Liver (tissue), 9 donors: ENCODE data around the gene CXXC5. TPM values are rescaled to one million over a fixed set of nuclear protein-coding genes. Genes with fewer than 3 reads are reported as not detected.

ENCODE experiments used
- DNase-seq: peaks from one replicate; pipeline ENCODE4 v3.0.0-alpha.2; 2017; ENCODE audit warnings: low spot score
- H3K27ac ChIP-seq, 2 donors: one replicate each; pipeline ENCODE4 v1.7.0; 2013; ENCODE audit warnings: inconsistent platforms in 2 of 2, low read length in 2 of 2, control low read depth in 1 of 2, low read depth in 1 of 2, mild to moderate bottlenecking in 1 of 2
- H3K27me3 ChIP-seq, 4 donors: one replicate each; pipeline versions ENCODE4 v1.6.1 to v1.7.0; 2013; ENCODE audit warnings: low read length in 3 of 4, inconsistent platforms in 1 of 4, mild to moderate bottlenecking in 1 of 4, moderate library complexity in 1 of 4; ENCODE audit not compliant: control insufficient read depth in 4 of 4, insufficient read depth in 4 of 4
- H3K36me3 ChIP-seq, 4 donors: one replicate each; pipeline versions ENCODE4 v1.6.1 to v1.7.0; 2013; ENCODE audit warnings: low read length in 3 of 4, mild to moderate bottlenecking in 3 of 4, low read depth in 1 of 4, moderate library complexity in 1 of 4; ENCODE audit not compliant: control insufficient read depth in 4 of 4, insufficient read depth in 3 of 4
- H3K4me1 ChIP-seq, 4 donors: one replicate each; pipeline versions ENCODE4 v1.6.1 to v1.7.0; 2013; ENCODE audit warnings: low read length in 3 of 4, mild to moderate bottlenecking in 3 of 4, moderate library complexity in 1 of 4; ENCODE audit not compliant: control insufficient read depth in 4 of 4, insufficient read depth in 4 of 4
- H3K4me3 ChIP-seq, 3 donors: one replicate each; pipeline versions ENCODE4 v1.6.1 to v1.7.0; 2013; ENCODE audit warnings: low read length in 3 of 3, control low read depth in 1 of 3, low read depth in 1 of 3, mild to moderate bottlenecking in 1 of 3
- H3K9ac ChIP-seq, 2 donors: one replicate each; pipeline ENCODE4 v1.7.0; 2013; ENCODE audit warnings: low read length in 2 of 2, mild to moderate bottlenecking in 2 of 2, moderate library complexity in 2 of 2, control low read depth in 1 of 2, low read depth in 1 of 2
- H3K9me3 ChIP-seq, 4 donors: one replicate each; pipeline versions ENCODE4 v1.6.1 to v1.7.0; 2013; ENCODE audit warnings: low read length in 3 of 4; ENCODE audit not compliant: control insufficient read depth in 4 of 4
- ATF3 ChIP-seq: IDR thresholded peaks from 2 replicates; pipeline ENCODE4 v1.6.1; 2016; ENCODE audit warnings: antibody characterized with exemption
- EGR1 ChIP-seq, 2 donors: IDR thresholded peaks; 2 replicates each; pipeline ENCODE4 v1.6.1; 2016 to 2018; ENCODE audit warnings: antibody characterized with exemption in 2 of 2, low read depth in 2 of 2
- FOXA1 ChIP-seq: IDR thresholded peaks from 2 replicates; pipeline ENCODE4 v1.6.1; 2016; ENCODE audit warnings: antibody characterized with exemption
- FOXA2 ChIP-seq: IDR thresholded peaks from 2 replicates; pipeline ENCODE4 v1.6.1; 2016; ENCODE audit warnings: antibody characterized with exemption
- GABPA ChIP-seq, 2 donors: IDR thresholded peaks in 1 of 2; conservative IDR thresholded peaks in 1 of 2; 2 replicates each; pipeline ENCODE4 v1.6.1; 2016; ENCODE audit warnings: antibody characterized with exemption in 2 of 2, mild to moderate bottlenecking in 1 of 2, moderate library complexity in 1 of 2
- HNF4A ChIP-seq, 2 donors: conservative IDR thresholded peaks; 2 replicates each; pipeline ENCODE4 v1.6.1; 2016; ENCODE audit warnings: antibody characterized with exemption in 2 of 2, mild to moderate bottlenecking in 2 of 2
- HNF4G ChIP-seq: IDR thresholded peaks from 2 replicates; pipeline ENCODE4 v1.6.1; 2016; ENCODE audit warnings: antibody characterized with exemption
- JUND ChIP-seq, 2 donors: IDR thresholded peaks; 2 replicates each; pipeline ENCODE4 v1.6.1; 2016; ENCODE audit warnings: antibody characterized with exemption in 2 of 2
- MAX ChIP-seq: IDR thresholded peaks from 2 replicates; pipeline ENCODE4 v1.6.1; 2016; ENCODE audit warnings: antibody characterized with exemption
- NR2F2 ChIP-seq: IDR thresholded peaks from 2 replicates; pipeline ENCODE4 v1.6.1; 2016; ENCODE audit warnings: antibody characterized with exemption
- RAD21 ChIP-seq, 2 donors: IDR thresholded peaks; 2 replicates each; pipeline ENCODE4 v1.6.1; 2016; ENCODE audit warnings: antibody characterized with exemption in 2 of 2, mild to moderate bottlenecking in 2 of 2
- RXRA ChIP-seq, 2 donors: IDR thresholded peaks; 2 replicates each; pipeline ENCODE4 v1.6.1; 2017 to 2018; ENCODE audit warnings: antibody characterized with exemption in 2 of 2, mild to moderate bottlenecking in 1 of 2
- SP1 ChIP-seq: IDR thresholded peaks from 2 replicates; pipeline ENCODE4 v1.6.1; 2018; ENCODE audit warnings: antibody characterized with exemption, mild to moderate bottlenecking
- TAF1 ChIP-seq: conservative IDR thresholded peaks from 2 replicates; pipeline ENCODE4 v1.6.1; 2016; ENCODE audit warnings: antibody characterized with exemption, mild to moderate bottlenecking
- YY1 ChIP-seq: IDR thresholded peaks from 2 replicates; pipeline ENCODE4 v1.6.1; 2016; ENCODE audit warnings: antibody characterized with exemption, mild to moderate bottlenecking
- ZBTB33 ChIP-seq: IDR thresholded peaks from 2 replicates; pipeline ENCODE4 v1.6.1; 2016; ENCODE audit warnings: antibody characterized with exemption
- WGBS: extraction: QIAGEN DNeasy Blood & Tissue Kit; methylation state at CpG from one replicate; pipeline ENCODE4 v1.1.7; 2013; 5-methylcytosine and 5-hydroxymethylcytosine counted together
- polyA plus RNA-seq, 2 donors: library from polyadenylated mRNA; stranded (reverse) in 1 of 2; unstranded in 1 of 2; fragments of 200-250 nt in 1 of 2; fragments of >200 nt in 1 of 2; fragmentation: Nextera tagmentation in 1 of 2; extraction: Ambion mirVana in 1 of 2; gene quantifications; one replicate each; pipeline versions ENCODE4 v1.2.1 to v1.2.3, GENCODE V29; 2013 to 2015
- total RNA-seq, 2 donors: library from RNA; depleted of rRNA; stranded (reverse); fragments of >200 nt; gene quantifications; one replicate each; pipeline ENCODE4 v1.2.3, GENCODE V29; 2014
- TF ChIP-seq, protein P1 (sequence below): IDR thresholded peaks from 2 replicates; pipeline ENCODE4 v1.6.1; 2016; ENCODE audit warnings: antibody characterized with exemption, mild to moderate bottlenecking
- TF ChIP-seq, protein P2 (sequence below): fragments of 150-350 bp; IDR thresholded peaks from 2 replicates; pipeline ENCODE4 v1.5.1; 2017; ENCODE audit warnings: improper control_type of control experiment, low read depth, low read length; ENCODE audit not compliant: missing input control
- donor health status: healthy.
- donor health status: healthy.
- donor health status: healthy.
- donor health status: healthy.
- donor health status: healthy.

The CXXC5 gene
- total and polyA plus RNA-seq, 4 donors: 40.6 to 78.6 (median 64.5) TPM

DNA sequence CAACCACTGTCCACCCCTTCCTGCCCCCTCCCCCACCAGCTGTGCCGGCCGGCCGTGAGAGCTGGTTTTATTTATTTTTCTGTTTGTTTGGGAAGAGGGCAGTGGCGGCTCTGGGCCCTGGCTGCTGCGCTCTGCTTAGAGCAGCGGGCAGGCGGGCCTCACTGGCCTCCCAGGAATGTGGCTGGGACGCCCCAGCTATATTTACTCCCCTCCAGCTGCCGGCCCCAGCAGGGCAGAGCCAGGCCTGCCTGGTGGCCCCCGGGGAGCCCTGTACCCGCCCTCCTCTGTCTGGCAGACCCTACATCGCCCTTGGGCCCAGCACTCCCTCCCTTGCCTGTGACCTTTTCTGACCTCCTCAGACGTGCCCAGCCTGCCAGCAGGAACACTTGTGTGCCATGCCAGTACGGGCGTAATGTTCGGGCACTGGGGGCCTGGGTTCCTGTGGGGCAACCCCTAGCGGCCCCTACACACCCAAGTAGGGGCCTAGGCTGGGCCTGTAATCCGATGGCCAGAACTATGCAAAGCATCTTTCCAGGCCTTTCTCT is 7.7 kb downstream of the CXXC5 start:
- DNase-seq: no peak
- Histone ChIP-seq H3K4me1 (peaks cover 65 to 94% (median 87%) of the 10 kb centered on the region in 4 donors), H3K9me3 (no peaks in the 10 kb centered on the region), H3K36me3 (no peaks in the 10 kb centered on the region), H3K9ac (no peak overlapping the region), H3K4me3 (peak overlapping the region in 1 of 3 donors; percentile 20), H3K27me3 (no peaks in the 10 kb centered on the region), H3K27ac (peak overlapping the region; percentile 51 to 79)
- TF ChIP-seq EGR1 (IDR thresholded peaks at IDR 0.05; ENCODE audit: low read depth in 2 of 2) (no peak), SP1 (peak; percentile 33), ATF3 (no peak), ZBTB33 (no peak), MAX (peak; percentile 53), JUND (IDR thresholded peaks at IDR 0.05) (no peak), HNF4A (conservative IDR thresholded peaks at IDR 0.05) (peak in 1 of 2 donors; percentile 16), GABPA (IDR thresholded peaks at IDR 0.05 in 1 of 2, conservative IDR thresholded peaks at IDR 0.05 in 1 of 2) (no peak), FOXA1 (peak; percentile 15), RAD21 (IDR thresholded peaks at IDR 0.05) (peak in 1 of 2 donors; percentile 42), YY1 (peak; percentile 30), TAF1 (peak; percentile 24), HNF4G (no peak), NR2F2 (peak; percentile 43), FOXA2 (no peak), RXRA (IDR thresholded peaks at IDR 0.05) (peak in 1 of 2 donors; percentile 42)
- TF ChIP-seq, protein P1, sequence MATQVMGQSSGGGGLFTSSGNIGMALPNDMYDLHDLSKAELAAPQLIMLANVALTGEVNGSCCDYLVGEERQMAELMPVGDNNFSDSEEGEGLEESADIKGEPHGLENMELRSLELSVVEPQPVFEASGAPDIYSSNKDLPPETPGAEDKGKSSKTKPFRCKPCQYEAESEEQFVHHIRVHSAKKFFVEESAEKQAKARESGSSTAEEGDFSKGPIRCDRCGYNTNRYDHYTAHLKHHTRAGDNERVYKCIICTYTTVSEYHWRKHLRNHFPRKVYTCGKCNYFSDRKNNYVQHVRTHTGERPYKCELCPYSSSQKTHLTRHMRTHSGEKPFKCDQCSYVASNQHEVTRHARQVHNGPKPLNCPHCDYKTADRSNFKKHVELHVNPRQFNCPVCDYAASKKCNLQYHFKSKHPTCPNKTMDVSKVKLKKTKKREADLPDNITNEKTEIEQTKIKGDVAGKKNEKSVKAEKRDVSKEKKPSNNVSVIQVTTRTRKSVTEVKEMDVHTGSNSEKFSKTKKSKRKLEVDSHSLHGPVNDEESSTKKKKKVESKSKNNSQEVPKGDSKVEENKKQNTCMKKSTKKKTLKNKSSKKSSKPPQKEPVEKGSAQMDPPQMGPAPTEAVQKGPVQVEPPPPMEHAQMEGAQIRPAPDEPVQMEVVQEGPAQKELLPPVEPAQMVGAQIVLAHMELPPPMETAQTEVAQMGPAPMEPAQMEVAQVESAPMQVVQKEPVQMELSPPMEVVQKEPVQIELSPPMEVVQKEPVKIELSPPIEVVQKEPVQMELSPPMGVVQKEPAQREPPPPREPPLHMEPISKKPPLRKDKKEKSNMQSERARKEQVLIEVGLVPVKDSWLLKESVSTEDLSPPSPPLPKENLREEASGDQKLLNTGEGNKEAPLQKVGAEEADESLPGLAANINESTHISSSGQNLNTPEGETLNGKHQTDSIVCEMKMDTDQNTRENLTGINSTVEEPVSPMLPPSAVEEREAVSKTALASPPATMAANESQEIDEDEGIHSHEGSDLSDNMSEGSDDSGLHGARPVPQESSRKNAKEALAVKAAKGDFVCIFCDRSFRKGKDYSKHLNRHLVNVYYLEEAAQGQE: no peak
- TF ChIP-seq, protein P2, sequence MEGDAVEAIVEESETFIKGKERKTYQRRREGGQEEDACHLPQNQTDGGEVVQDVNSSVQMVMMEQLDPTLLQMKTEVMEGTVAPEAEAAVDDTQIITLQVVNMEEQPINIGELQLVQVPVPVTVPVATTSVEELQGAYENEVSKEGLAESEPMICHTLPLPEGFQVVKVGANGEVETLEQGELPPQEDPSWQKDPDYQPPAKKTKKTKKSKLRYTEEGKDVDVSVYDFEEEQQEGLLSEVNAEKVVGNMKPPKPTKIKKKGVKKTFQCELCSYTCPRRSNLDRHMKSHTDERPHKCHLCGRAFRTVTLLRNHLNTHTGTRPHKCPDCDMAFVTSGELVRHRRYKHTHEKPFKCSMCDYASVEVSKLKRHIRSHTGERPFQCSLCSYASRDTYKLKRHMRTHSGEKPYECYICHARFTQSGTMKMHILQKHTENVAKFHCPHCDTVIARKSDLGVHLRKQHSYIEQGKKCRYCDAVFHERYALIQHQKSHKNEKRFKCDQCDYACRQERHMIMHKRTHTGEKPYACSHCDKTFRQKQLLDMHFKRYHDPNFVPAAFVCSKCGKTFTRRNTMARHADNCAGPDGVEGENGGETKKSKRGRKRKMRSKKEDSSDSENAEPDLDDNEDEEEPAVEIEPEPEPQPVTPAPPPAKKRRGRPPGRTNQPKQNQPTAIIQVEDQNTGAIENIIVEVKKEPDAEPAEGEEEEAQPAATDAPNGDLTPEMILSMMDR: no peak
- WGBS: 13% methylated on average over 18 of the region's 18 CpGs
